GM04504 (cell line): ENCODE data around the gene PLBD2.
"Not testable (repeated sequence)": the region's sequence is repeated elsewhere in the genome, so short reads cannot be mapped to it uniquely, and the experiment has no call there.

Source experiments
- DNase-seq: peaks from one replicate; pipeline ENCODE4 v3.0.0-alpha.2; 2012; ENCODE audit warnings: low read depth

Gene PLBD2

DNA sequence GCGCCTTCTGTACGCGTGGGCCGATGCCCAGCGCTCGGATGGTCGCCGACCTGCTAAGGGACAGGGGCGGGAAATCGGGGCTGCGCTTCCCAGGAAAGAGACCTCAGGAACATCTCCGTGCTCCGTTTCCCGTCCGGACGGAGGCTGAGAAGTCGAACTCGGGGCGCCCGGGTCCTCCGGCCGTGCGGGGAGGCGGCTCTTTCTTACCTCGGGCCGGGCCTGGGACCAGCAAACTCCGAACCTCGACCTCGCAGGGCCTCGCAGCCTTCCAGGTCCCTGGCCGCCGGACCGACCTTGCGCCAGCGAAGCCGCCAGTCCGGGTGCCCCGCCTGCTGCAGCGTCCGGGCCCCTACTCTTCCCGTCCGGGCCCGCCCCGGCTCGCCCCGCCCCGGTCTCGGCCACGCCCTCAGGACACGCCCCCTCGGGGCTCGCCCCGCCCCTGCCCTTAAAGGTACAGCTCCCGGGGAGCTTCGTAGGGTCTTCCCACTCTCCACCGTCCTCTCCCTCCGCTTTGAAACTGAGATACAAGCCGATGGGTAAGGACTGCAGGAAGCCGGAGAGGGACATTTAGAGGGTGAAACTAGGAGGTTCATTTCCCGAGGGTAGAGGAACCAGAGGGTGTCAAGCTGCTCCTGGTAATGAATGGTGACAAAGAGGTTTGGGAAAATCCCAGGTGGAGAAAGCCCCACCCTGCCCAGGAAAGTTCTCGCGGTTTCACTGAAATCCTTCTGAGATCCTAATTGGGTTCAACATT, 23.4 kb upstream of the PLBD2 start, which contains the start of gene SLC8B1:
Gene SLC8B1, minus strand, starts transcription at position 324 of the 754 bp plus-strand sequence. CDS start 2,231 bp downstream, outside the sequence.
- DNase-seq, result no peak

- DNase-seq, result no peak
Observed at GRCh38 chr12:113339540-113339939, 18.8 kb upstream of the PLBD2 start.

- DNase-seq, result no peak
Observed at GRCh38 chr12:113340061-113340460, 18.3 kb upstream of the PLBD2 start.

- no peak for DNase-seq
Observed at GRCh38 chr12:113341535-113341934, 16.9 kb upstream of the PLBD2 start.

- no peak for DNase-seq
Observed at GRCh38 chr12:113345318-113345717, 13.1 kb upstream of the PLBD2 start.

DNA sequence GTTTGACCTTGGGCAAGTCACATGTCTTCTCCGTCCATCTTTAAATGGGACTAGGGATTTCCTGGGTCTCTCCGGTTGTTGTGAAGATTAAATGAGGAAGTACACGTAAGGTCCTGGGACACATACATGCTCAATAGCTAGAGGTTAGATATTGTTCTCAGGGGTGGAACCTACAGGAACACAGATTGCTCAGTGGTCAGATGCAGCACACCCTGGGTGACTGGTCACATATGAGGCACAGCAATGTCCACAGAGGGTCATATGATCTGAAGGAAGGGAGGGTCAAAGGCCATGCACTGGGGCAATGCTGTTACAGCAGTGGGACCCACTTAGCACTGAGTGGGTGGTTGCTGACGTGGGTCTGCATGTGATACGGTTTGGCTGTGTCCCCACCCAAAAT, 12.0 kb upstream of the PLBD2 start:
- DNase-seq, result no peak

GRCh38 chr12:113347107-113347506, 11.3 kb upstream of the PLBD2 start:
- DNase-seq, result no peak

GRCh38 chr12:113347892-113348291, 10.5 kb upstream of the PLBD2 start:
- DNase-seq, result no peak

DNA sequence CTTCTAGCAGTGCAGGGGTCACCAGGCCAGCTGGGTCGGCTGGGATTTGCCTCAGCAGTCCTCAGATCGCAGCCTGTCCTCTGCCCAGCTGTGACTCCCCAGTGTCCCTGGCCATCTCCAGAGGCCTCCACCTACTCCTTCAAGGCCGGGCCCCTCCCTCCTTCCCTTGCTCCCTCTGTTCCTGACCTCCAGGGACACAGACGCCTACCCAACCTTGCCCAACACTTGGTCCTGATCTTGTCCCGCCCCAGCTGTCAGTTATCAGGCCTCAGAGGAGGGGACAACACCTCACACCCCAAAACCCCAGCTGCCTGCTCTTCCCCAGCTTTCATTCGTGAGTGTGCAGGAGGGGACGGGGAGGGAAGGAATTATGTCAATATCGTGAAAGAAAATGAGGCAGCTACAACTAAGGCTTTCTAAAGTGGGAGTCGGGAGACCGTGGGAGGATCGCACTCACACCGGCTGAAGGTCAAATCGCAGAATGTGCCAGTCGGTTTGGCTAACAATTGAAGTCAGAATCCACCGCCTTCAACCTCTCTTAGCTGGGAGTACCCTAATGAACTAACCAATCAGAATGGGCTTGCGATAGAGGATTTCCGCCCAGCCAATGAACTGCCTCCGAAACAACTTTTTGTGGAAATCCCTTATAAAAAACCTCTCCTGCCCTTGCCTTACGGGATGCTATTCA, 9.4 kb upstream of the PLBD2 start:
- no peak for DNase-seq

GRCh38 chr12:113351089-113351488, 7.3 kb upstream of the PLBD2 start:
- no peak for DNase-seq

- DNase-seq, result not testable (repeated sequence)
Observed at GRCh38 chr12:113354192-113354591, 4.2 kb upstream of the PLBD2 start.

- peak; percentile 50 for DNase-seq
Observed at GRCh38 chr12:113359133-113359938, 949 bp downstream of the PLBD2 start.

- DNase-seq, result no peak
Observed at GRCh38 chr12:113359939-113360748, 1.8 kb downstream of the PLBD2 start.

GRCh38 chr12:113361574-113362370, 3.4 kb downstream of the PLBD2 start:
- DNase-seq, result no peak

DNA sequence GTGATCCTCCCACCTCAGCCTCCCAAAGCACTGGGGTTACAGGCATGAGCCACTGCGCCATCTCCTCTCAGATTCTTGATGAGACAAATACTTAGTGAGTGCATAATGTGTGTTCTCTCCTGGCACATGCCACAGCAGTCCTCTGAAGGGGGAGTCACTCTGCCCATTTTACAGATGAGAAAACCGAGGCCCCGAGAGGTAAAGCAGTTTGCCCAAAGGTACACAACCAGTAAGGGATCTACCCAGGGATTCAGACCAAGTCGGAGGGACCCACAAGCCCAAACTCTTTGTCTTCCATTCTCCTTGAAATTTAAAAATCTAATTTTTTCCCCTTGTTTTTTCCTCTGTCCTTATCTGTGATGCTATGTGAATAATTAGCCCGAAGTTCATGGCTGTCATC, 6.3 kb downstream of the PLBD2 start:
- DNase-seq, result no peak

DNA sequence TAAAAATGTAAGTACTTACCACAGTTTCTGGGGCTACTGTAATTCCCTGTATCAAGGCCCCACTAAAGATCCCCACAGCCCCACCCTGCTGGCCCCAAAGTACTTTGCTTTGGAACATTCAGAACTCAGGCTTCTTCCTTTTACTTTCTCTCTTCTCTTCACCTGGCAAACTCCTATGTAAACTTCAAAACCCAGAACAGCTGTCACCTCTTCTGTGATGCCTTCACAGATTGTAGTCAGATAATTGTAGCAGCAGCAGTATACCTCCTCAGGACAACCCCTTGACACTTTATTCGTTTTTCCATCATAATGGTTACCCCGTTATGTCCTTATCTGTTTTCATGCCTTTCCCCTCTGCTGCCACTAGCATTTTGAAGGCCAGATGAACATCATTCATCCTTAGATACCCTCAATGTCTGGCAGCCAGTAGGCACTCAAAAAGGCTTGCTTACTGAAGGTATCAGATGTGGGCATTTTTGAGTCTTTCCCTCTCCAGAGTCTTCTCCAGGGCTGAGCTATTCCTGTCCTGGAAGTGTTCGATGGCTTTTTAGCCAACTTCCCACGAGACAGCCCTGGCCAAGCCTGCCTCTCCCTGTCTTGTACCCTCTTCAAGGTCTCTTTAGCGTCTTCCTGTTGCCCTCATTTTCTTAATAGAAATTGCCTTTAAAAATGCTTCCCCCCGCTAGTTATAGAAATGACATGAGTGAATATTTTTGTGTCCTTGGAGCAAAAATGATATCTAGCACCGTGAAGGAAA, 7.4 kb downstream of the PLBD2 start:
- DNase-seq, result no peak

- DNase-seq, result no peak
Observed at GRCh38 chr12:113366827-113367226, 8.4 kb downstream of the PLBD2 start.

- no peak for DNase-seq
Observed at GRCh38 chr12:113368331-113368730, 9.9 kb downstream of the PLBD2 start.

- no peak for DNase-seq
Observed at GRCh38 chr12:113369391-113369985, 11.1 kb downstream of the PLBD2 start.
